Measurements from ENCODE around the gene ZC3H4.
A peak's percentile ranks its signal among the peaks of the same experiment; 100 is the strongest.

The ZC3H4 gene

DNA sequence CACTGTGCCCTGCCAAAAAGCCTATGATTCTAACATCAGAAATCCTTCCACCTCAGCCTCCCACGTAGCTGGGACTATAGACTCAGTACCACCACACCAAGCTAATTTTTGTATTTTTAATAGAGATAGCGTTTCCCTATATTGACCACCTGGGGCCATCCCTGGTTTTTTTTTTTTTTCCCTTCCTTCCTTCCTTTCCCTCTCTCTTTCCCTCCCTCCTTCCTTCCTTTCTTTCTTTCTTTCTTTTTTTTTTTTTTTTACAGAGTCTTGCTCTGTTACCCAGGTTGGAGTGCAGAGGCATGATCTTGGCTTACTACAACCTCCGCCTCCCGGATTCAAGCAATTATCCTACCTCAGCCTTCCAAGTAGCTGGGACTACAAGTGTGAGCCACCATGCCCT, 16.0 kb upstream of the ZC3H4 start:
- in situ Hi-C loops (cut with HindIII; ENCODE audit: low pct_unique_long_range_greater_than_20kb, low sequenced_read_pairs) = no loop called here
- no peak for TF ChIP-seq JUND (IDR thresholded peaks at IDR 0.05; ENCODE audit: low read depth)
- no peak for DNase-seq (ENCODE audit: low read depth in 1 of 2, low spot score in 1 of 2)

DNA sequence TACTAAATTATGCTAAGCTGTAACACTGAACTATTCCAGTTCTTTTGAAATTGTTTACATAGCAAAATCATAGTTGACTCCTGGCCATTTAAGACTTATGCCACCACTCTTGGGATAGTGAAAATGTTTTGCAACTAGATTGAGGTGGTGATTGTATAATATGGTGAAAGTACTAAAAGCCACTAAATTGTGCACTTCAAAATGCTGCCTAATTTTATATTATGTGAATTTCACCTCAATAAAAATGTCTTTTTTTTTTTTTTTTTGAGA, 12.0 kb upstream of the ZC3H4 start:
- no peak for DNase-seq (ENCODE audit: low read depth in 1 of 2, low spot score in 1 of 2)
- TF ChIP-seq JUND (IDR thresholded peaks at IDR 0.05; ENCODE audit: low read depth) = no peak
- in situ Hi-C loops (cut with HindIII; ENCODE audit: low pct_unique_long_range_greater_than_20kb, low sequenced_read_pairs) = no loop called here

DNA sequence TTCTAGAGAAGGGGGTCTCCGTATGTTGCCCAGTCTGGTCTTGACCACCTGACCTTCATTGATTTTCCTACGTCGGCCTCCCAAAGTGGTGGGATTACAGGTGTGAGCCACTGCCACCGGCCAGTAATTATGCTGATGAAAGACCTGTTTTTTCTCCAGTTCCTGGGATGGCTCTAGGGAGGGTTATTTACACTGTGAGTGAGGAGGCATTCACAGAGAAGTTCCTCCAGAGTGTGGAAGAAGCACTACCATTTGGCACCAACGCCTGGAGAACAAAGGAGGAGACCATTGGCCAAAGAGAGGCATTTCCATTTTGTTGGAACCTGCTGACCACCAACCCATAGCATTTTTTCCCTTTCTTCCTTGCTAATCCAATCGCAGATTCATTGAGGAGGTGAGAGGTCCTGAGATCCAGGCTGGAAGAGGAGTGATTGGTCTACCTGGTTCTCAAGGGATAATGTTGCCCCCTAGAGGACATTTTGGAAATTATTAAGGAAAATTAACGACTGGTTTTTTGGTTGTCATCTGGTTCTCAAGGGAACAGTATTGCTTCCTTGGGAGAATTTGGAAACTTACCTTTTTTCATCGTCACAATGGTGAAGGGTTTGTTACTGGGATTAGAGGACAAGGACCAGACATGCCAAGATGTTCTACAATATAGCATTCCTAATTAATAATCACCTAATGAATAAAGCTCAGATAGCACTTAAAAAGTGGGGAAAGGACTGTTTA, 11.5 kb upstream of the ZC3H4 start:
- in situ Hi-C loops (cut with HindIII; ENCODE audit: low pct_unique_long_range_greater_than_20kb, low sequenced_read_pairs) = no loop called here
- no peak for TF ChIP-seq JUND (IDR thresholded peaks at IDR 0.05; ENCODE audit: low read depth)
- DNase-seq (ENCODE audit: low read depth in 1 of 2, low spot score in 1 of 2) = peak in 1 of 2 experiments; percentile 78

DNA sequence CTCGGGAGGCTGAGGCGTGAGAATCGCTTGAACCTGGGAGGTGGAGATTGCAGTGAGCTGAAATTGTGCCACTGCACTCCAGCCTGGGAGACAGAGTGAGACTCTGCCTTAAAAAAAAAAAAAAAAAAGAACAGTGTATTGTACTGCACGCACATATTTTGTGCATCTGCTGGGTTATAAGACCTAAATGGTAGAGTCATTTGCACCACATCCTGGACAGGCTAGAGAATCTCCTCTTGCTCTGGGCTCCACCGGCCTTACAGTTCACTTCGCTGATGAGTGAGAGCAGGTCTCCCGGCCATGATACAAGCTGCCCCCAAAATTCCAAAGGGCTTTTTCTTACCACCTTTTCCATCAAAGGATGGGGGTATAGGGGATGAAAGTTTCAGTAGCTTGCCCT, 9.8 kb upstream of the ZC3H4 start:
- TF ChIP-seq JUND (IDR thresholded peaks at IDR 0.05; ENCODE audit: low read depth) = no peak
- DNase-seq (ENCODE audit: low read depth in 1 of 2, low spot score in 1 of 2) = no peak
- in situ Hi-C loops (cut with HindIII; ENCODE audit: low pct_unique_long_range_greater_than_20kb, low sequenced_read_pairs) = no loop called here

DNA sequence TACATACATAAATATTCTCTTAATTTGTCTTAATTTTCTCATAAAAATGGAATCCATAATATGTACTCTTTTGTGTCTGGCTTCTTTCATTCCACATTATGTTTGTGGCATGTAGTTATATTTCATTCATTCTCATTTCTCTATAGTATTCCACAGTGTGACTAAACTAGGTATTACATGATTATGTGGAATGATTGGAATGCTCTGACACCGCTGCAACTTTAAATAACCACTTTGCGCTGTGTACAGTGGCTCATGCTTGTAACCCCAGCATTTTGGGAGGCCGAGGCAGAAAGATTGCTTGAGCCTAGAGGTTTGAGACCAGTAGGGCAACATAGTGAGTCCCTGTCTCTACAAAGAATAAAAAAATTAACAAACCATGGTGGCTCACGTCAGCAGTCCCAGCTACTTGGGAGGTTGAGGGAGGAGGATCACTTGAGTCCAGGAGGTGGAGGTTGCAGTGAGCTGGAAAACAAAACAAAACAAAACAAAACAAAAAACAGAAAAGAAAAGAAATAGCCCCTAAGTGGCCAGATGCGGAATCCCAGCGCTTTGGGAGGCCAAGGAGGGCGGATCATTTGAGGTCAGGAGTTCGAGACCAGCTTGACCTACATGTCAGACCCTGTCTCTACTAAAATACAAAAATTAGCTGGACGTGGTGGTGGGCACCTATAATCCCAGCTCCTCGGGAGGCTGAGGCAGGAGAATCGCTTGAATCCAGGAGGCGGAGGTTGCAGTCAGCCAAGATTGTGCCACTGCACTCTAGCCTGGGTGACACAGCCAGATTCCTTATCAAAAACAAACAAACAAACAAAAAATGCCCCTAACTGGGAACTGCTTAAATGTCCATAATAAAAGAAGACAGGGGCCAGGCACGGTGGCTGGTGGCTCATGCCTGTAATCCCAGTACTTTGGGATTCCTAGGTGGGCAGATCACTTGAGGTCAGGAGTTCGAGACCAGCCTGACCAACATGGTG, 9.1 kb upstream of the ZC3H4 start:
- DNase-seq (ENCODE audit: low read depth in 1 of 2, low spot score in 1 of 2) = peak in 1 of 2 experiments; percentile 57
- in situ Hi-C loops (cut with HindIII; ENCODE audit: low pct_unique_long_range_greater_than_20kb, low sequenced_read_pairs) = no loop called here
- TF ChIP-seq JUND (IDR thresholded peaks at IDR 0.05; ENCODE audit: low read depth) = no peak

DNA sequence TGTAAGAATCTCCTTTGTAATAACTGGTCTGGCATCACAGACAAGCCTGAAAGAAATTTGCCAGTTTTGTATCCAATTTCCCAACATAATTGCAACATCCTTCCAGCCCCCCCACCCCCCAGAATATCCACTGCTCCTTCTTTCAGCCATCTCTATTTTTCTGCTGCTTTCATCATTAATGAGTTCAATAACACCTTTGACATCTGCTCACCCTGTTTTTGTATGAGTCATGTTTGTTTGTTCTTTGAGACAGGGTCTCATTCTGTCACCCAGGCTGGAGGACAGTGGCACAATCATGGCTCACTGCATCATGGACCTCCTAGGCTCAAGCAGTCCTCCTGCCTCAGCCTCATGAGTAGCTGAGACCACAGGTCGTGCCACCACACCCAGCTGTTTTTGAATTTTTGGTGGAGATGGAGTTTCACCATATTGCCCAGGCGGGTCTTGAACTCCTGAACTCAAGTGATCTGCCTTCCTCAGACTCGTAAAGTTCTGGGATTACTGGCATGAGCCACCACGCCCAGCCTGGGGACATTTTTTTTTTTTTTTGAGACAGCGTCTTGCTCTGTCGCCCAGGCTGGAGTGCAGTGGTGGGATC, 7.0 kb upstream of the ZC3H4 start:
- no peak for TF ChIP-seq JUND (IDR thresholded peaks at IDR 0.05; ENCODE audit: low read depth)
- no peak for DNase-seq (ENCODE audit: low read depth in 1 of 2, low spot score in 1 of 2)
- in situ Hi-C loops (cut with HindIII; ENCODE audit: low pct_unique_long_range_greater_than_20kb, low sequenced_read_pairs) = no loop called here

DNA sequence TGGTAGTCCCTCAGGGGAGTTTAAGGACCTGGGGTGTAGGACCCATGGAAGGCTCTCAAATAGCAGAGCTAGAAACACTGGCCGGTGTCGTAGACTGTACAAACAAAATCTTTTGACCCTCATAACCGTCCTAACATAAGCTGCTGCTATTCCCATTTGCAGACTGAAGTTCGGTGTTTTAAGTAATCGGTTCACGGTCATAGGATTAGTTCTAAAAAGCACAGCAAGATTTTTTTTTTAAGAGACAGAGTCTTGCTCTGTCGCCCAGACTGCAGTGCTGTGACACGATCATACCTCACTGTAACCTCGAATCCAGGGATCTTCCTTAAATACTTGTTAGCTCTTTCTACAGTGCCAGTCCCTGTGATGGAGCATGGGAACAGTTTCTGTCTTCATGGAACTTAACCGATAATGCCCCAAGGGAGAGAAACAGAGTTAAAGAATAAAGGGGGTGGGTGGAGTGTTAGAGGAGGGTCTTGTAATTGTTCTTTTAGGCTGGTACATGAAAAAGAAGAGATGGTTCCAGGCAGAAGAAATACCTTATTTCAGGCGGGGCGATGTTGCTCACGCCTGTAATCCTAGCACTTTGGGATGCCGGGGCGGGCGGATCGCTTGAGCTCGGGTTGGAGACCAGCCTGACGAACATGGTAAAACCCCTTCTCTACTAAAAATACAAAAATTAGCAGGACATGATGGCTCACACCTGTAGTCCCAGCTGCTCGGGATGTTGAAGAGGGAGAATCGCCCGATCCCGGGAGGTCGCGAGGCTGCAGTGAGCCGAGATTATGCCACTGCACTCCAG, 475 bp upstream of the ZC3H4 start:
- TF ChIP-seq JUND (IDR thresholded peaks at IDR 0.05; ENCODE audit: low read depth) = no peak
- DNase-seq (ENCODE audit: low read depth in 1 of 2, low spot score in 1 of 2) = peak in 1 of 2 experiments; percentile 60
- in situ Hi-C loops (cut with HindIII; ENCODE audit: low pct_unique_long_range_greater_than_20kb, low sequenced_read_pairs) = no loop called here

DNA sequence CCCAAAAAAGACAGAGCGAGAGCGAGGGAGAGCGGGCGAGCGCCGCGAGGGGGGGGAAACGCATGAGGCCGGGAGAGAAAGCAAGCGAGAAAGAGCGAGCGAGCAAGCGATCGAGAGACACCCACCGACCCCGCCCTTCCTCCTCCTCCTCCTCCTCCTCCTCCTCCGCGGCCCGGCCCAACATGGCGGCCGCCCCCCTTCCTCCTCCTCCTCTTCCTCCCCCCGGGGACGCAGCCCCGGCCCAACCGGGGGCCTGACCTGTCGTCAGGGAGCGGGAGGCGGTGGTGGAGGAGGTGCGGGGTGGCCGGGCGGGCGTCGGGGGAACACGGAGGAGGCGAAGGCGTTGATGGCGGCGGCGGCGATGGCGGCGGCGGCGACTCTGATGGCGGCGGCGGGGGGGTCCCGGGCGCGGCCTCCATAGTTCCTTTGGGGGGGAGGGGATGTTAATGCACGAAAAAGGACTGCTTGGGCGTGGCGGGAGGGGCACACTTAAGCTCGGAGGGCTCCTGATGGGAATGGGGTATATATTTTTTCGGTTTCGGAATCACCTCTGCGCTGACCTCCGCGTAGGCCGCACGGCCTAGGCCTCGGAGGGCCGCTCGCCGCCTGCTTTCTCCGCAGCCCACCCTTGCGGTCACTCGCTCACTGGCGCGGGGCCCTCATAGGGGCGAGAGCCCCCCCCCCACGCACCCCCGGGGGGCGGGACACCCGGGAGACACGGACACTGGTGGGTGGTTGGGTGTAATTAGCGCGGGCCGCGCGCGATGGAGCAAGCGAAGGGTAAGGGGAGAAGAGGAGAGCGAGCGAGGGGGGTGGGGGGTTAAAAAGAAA, 1.2 kb downstream of the ZC3H4 start:
- TF ChIP-seq JUND (IDR thresholded peaks at IDR 0.05; ENCODE audit: low read depth) = no peak
- peak in 1 of 2 experiments; percentile 93 for DNase-seq (ENCODE audit: low read depth in 1 of 2, low spot score in 1 of 2)
- in situ Hi-C loops (cut with HindIII; ENCODE audit: low pct_unique_long_range_greater_than_20kb, low sequenced_read_pairs) = no loop called here

DNA sequence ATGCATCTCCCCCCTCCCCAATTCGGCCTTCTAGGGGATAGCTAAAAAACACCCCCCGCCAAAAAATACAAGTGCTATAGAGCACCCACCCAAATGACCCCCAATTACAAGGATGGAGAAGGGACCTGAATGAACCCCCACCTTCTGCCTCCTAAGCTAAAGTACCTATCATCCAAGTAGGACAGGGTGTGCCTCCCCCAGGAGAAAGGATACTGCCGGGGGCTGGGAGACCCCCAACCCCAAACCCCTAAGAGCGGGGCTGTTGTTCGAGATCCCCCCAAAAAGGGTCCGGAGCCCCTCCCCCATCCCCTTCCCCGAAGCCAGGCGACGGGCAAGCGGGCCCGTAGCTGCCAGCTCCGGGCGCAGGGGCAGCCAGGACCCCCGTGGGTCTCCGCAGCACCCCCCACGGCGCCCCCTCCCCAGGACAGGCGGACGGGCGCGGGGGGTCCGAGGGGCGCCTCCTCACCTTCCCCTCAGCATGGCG, 1.9 kb downstream of the ZC3H4 start:
- in situ Hi-C loops (cut with HindIII; ENCODE audit: low pct_unique_long_range_greater_than_20kb, low sequenced_read_pairs) = no loop called here
- DNase-seq (ENCODE audit: low read depth in 1 of 2, low spot score in 1 of 2) = no peak
- no peak for TF ChIP-seq JUND (IDR thresholded peaks at IDR 0.05; ENCODE audit: low read depth)

DNA sequence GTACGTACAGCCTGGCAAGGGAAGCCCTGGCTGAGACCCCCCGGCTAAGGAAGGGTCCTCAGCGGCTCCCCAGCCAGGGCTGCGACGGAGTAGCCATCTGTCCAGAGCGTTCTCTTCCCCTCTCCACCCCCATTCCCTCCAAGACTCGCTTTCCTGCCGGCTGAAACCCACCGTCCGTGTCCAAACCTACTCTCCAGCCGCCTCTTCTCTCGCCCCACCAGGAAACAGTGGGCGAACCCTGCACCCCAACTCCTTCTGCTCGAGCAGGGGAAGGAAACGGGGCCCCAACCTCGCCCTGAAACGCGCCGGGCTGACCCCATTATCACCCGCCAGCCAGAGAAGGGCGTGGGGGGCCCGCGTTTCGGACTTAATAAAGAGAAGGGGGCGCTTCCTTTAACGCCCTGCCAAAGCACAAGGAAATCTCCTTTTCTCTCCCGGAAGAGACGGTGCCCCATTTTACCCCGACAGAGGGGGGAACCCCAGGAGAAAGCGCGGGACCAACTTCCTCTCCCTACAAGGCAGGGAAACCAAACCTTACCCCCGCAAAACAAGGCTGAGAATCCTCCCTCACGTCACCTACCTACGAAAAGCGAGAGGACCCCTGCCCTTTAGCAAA, 2.5 kb downstream of the ZC3H4 start:
- in situ Hi-C loops (cut with HindIII; ENCODE audit: low pct_unique_long_range_greater_than_20kb, low sequenced_read_pairs) = no loop called here
- TF ChIP-seq JUND (IDR thresholded peaks at IDR 0.05; ENCODE audit: low read depth) = no peak
- no peak for DNase-seq (ENCODE audit: low read depth in 1 of 2, low spot score in 1 of 2)

DNA sequence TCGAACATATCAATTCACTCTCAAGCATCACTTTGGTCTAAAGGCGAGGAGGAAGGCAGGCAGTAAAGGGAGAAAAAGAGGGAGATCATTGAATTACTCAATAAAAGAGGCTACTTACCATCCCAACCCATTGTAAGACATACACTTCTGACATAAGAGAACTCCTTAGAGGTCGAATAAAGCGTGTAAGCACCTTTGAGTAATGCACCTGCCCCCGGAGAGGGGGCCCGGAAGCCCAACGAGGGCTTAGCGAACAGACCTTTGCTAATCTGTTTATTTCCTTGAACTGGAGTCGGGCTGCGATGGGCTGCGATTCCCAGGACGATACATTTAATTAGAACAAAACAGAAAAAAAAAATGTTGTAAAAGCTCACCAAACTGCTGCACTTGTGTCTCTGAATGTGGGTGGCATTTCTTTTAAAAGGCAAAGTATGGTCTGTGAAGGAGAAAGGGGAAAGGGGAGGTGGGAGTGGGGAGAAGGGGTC, 3.0 kb downstream of the ZC3H4 start:
- no peak for DNase-seq (ENCODE audit: low read depth in 1 of 2, low spot score in 1 of 2)
- in situ Hi-C loops (cut with HindIII; ENCODE audit: low pct_unique_long_range_greater_than_20kb, low sequenced_read_pairs) = no loop called here
- TF ChIP-seq JUND (IDR thresholded peaks at IDR 0.05; ENCODE audit: low read depth) = no peak

All from T47D (cell line).